Uterus (tissue), 4 donors: ENCODE results near the gene MYBPH. TPM values are rescaled to one million over a fixed set of nuclear protein-coding genes. Genes with fewer than 3 reads are reported as not detected.

Experiments used
- DNase-seq, 2 donors: peaks; one replicate each; pipeline ENCODE4 v3.0.0-alpha.2; 2019 to 2020
- H3K27ac ChIP-seq, 2 donors: fragments of 200-600 bp; sonication (generic); 1 replicate in 1 of 2; 2 replicates in 1 of 2; pipeline ENCODE4 v1.5.1; 2016 to 2018
- H3K27me3 ChIP-seq, 2 donors: fragments of 200-600 bp; sonication (generic); one replicate each; pipeline ENCODE4 v1.5.1; 2018 to 2019; ENCODE audit warnings: control low read depth in 1 of 2
- H3K36me3 ChIP-seq, 2 donors: fragments of 200-600 bp; sonication (generic); one replicate each; pipeline ENCODE4 v1.5.1; 2019; ENCODE audit warnings: control low read depth in 1 of 2
- H3K4me1 ChIP-seq, 2 donors: fragments of 200-600 bp; sonication (generic); one replicate each; pipeline ENCODE4 v1.5.1; 2018 to 2019; ENCODE audit warnings: control low read depth in 1 of 2
- H3K4me3 ChIP-seq, 2 donors: fragments of 200-600 bp; sonication (generic); 1 replicate in 1 of 2; 2 replicates in 1 of 2; pipeline ENCODE4 v1.5.1; 2018 to 2019; ENCODE audit warnings: mild to moderate bottlenecking in 1 of 2
- H3K9me3 ChIP-seq, 2 donors: fragments of 200-600 bp; sonication (generic); one replicate each; pipeline ENCODE4 v1.5.1; 2019; ENCODE audit warnings: control low read depth in 1 of 2
- CTCF ChIP-seq, 4 experiments: fragments of 200-600 bp in 2 of 4; fragments of 450-650 bp in 2 of 4; sonication (generic) in 2 of 4; IDR thresholded peaks; one replicate each; pipeline ENCODE4 v1.5.1; 2016 to 2019; ENCODE audit warnings: antibody characterized with exemption in 4 of 4, mild to moderate bottlenecking in 2 of 4, moderate library complexity in 1 of 4
- POLR2A ChIP-seq, 2 donors: fragments of 450-650 bp; IDR thresholded peaks; one replicate each; pipeline ENCODE4 v1.6.1; 2016; ENCODE audit warnings: antibody characterized with exemption in 2 of 2, mild to moderate bottlenecking in 1 of 2, moderate library complexity in 1 of 2
- intact Hi-C: fragments of 100-400 bp; cut with DNase I; formaldehyde crosslinking; loops from one replicate; pipeline ENCODE4 v1.15.1; 2023; ENCODE audit warnings: low total_unique reads
- total RNA-seq, 4 donors: library from RNA; depleted of rRNA in 3 of 4; stranded (reverse); fragments of >200 nt in 3 of 4; gene quantifications; one replicate each; pipeline versions ENCODE4 v1.1.0 to v1.2.4, GENCODE V29; 2014 to 2023
- donor health status: DM: yes; HTN: yes; CAD: no.

MYBPH gene
- total RNA-seq, 4 donors from 2014 or later, result 0.64 TPM; not detected in 3

- DNase-seq, result no peak
- H3K4me3 ChIP-seq, result no peak overlapping the region
- intact Hi-C loops, result no loop called here
- no peaks in the 10 kb centered on the region for H3K27me3 ChIP-seq
- H3K36me3 ChIP-seq, result no peaks in the 10 kb centered on the region
- H3K4me1 ChIP-seq, result peaks cover 0 to 6% of the 10 kb centered on the region in 2 donors
- TF ChIP-seq POLR2A (IDR thresholded peaks at IDR 0.05), result no peak
- TF ChIP-seq CTCF (IDR thresholded peaks at IDR 0.05), result no peak
- H3K9me3 ChIP-seq, result no peaks in the 10 kb centered on the region
- H3K27ac ChIP-seq, result no peak overlapping the region
Observed at GRCh38 chr1:203183828-203184227, 8.2 kb upstream of the MYBPH start.

GRCh38 chr1:203182387-203182953, 6.8 kb upstream of the MYBPH start:
- no peak overlapping the region for H3K4me3 ChIP-seq
- peaks cover 0 to 1% of the 10 kb centered on the region in 2 donors for H3K4me1 ChIP-seq
- TF ChIP-seq POLR2A (IDR thresholded peaks at IDR 0.05) (no peak), CTCF (IDR thresholded peaks at IDR 0.05) (no peak)
- no peak for DNase-seq
- intact Hi-C loops, result no loop called here
- no peaks in the 10 kb centered on the region for H3K9me3 ChIP-seq
- H3K27me3 ChIP-seq, result no peaks in the 10 kb centered on the region
- H3K36me3 ChIP-seq, result no peaks in the 10 kb centered on the region
- no peak overlapping the region for H3K27ac ChIP-seq

GRCh38 chr1:203181586-203182386, 6.2 kb upstream of the MYBPH start:
- TF ChIP-seq POLR2A (IDR thresholded peaks at IDR 0.05), result no peak
- no peak for TF ChIP-seq CTCF (IDR thresholded peaks at IDR 0.05)
- no peak overlapping the region for H3K27ac ChIP-seq
- H3K4me1 ChIP-seq, result no peaks in the 10 kb centered on the region
- no peaks in the 10 kb centered on the region for H3K27me3 ChIP-seq
- H3K4me3 ChIP-seq, result no peak overlapping the region
- H3K9me3 ChIP-seq, result no peaks in the 10 kb centered on the region
- DNase-seq, result no peak
- intact Hi-C loops, result no loop called here
- H3K36me3 ChIP-seq, result no peaks in the 10 kb centered on the region

GRCh38 chr1:203180611-203181330, 5.1 kb upstream of the MYBPH start:
- H3K4me3 ChIP-seq, result no peak overlapping the region
- intact Hi-C loops, result no loop called here
- no peak for DNase-seq

More at GRCh38 chr1:203180611-203181330, 5.1 kb upstream of the MYBPH start:
- H3K4me1 ChIP-seq, result no peaks in the 10 kb centered on the region
- H3K27me3 ChIP-seq, result no peaks in the 10 kb centered on the region
- H3K36me3 ChIP-seq, result no peaks in the 10 kb centered on the region
- no peak overlapping the region for H3K27ac ChIP-seq
- no peak for TF ChIP-seq CTCF (IDR thresholded peaks at IDR 0.05)
- TF ChIP-seq POLR2A (IDR thresholded peaks at IDR 0.05), result no peak
- H3K9me3 ChIP-seq, result no peaks in the 10 kb centered on the region
